ENCODE measurements around the gene RRBP1.

- no peak for TF ChIP-seq CTCF (IDR thresholded peaks at IDR 0.05; ENCODE audit: low read length)
- no peak for TF ChIP-seq EZH2 (IDR thresholded peaks at IDR 0.05; ENCODE audit: borderline replicate concordance, low read length)
These were observed 105.8 kb downstream of the RRBP1 start for GRCh38 chr20:17576215-17576614.

All from OCI-LY1 (cell line).